HL-60 (cell line): ENCODE results near the gene SPTSSB.

Source experiments
- GABPA ChIP-seq: IDR thresholded peaks from 2 replicates; pipeline ENCODE4 v1.6.1; 2012; ENCODE audit warnings: low read depth
- POLR2AphosphoS5 ChIP-seq: IDR thresholded peaks from 2 replicates; pipeline ENCODE4 v1.6.1; 2012; ENCODE audit warnings: low read depth
- TF ChIP-seq, protein P1 (sequence below): IDR thresholded peaks from one replicate; pipeline ENCODE4 v1.5.1; 2011; ENCODE audit warnings: low read length, control low read depth, inconsistent platforms; ENCODE audit not compliant: insufficient read depth
- TF ChIP-seq, protein P2 (sequence below): IDR thresholded peaks from 2 replicates; pipeline ENCODE4 v1.6.1; 2012; ENCODE audit warnings: low read depth; ENCODE audit not compliant: insufficient replicate concordance

- TF ChIP-seq, protein P1, sequence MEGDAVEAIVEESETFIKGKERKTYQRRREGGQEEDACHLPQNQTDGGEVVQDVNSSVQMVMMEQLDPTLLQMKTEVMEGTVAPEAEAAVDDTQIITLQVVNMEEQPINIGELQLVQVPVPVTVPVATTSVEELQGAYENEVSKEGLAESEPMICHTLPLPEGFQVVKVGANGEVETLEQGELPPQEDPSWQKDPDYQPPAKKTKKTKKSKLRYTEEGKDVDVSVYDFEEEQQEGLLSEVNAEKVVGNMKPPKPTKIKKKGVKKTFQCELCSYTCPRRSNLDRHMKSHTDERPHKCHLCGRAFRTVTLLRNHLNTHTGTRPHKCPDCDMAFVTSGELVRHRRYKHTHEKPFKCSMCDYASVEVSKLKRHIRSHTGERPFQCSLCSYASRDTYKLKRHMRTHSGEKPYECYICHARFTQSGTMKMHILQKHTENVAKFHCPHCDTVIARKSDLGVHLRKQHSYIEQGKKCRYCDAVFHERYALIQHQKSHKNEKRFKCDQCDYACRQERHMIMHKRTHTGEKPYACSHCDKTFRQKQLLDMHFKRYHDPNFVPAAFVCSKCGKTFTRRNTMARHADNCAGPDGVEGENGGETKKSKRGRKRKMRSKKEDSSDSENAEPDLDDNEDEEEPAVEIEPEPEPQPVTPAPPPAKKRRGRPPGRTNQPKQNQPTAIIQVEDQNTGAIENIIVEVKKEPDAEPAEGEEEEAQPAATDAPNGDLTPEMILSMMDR, result no peak
- TF ChIP-seq POLR2AphosphoS5, result no peak
- no peak for TF ChIP-seq GABPA
- TF ChIP-seq, protein P2, sequence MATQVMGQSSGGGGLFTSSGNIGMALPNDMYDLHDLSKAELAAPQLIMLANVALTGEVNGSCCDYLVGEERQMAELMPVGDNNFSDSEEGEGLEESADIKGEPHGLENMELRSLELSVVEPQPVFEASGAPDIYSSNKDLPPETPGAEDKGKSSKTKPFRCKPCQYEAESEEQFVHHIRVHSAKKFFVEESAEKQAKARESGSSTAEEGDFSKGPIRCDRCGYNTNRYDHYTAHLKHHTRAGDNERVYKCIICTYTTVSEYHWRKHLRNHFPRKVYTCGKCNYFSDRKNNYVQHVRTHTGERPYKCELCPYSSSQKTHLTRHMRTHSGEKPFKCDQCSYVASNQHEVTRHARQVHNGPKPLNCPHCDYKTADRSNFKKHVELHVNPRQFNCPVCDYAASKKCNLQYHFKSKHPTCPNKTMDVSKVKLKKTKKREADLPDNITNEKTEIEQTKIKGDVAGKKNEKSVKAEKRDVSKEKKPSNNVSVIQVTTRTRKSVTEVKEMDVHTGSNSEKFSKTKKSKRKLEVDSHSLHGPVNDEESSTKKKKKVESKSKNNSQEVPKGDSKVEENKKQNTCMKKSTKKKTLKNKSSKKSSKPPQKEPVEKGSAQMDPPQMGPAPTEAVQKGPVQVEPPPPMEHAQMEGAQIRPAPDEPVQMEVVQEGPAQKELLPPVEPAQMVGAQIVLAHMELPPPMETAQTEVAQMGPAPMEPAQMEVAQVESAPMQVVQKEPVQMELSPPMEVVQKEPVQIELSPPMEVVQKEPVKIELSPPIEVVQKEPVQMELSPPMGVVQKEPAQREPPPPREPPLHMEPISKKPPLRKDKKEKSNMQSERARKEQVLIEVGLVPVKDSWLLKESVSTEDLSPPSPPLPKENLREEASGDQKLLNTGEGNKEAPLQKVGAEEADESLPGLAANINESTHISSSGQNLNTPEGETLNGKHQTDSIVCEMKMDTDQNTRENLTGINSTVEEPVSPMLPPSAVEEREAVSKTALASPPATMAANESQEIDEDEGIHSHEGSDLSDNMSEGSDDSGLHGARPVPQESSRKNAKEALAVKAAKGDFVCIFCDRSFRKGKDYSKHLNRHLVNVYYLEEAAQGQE, result no peak
Measured at GRCh38 chr3:161366094-161366493, 5.2 kb downstream of the SPTSSB start.
